GM12878 (cell line): ENCODE results near the gene ZNF407. TPM values are rescaled to one million over a fixed set of nuclear protein-coding genes. Genes with fewer than 3 reads are reported as not detected.

Source experiments
- FOXM1 ChIP-seq: IDR thresholded peaks from 2 replicates; pipeline ENCODE4 v1.6.1; 2012; ENCODE audit warnings: low read depth, mild to moderate bottlenecking, inconsistent platforms, low read length, moderate library complexity
- JUNB ChIP-seq: IDR thresholded peaks from 2 replicates; pipeline ENCODE4 v1.6.1; 2016; ENCODE audit warnings: antibody characterized with exemption, mild to moderate bottlenecking
- STAT1 ChIP-seq: fragments of 450-650 bp; conservative IDR thresholded peaks from 2 replicates; pipeline ENCODE4 v1.6.1; 2014; ENCODE audit warnings: antibody characterized with exemption, mild to moderate bottlenecking
- polyA plus RNA-seq, 11 experiments: library from polyadenylated mRNA; depleted of rRNA in 4 of 11; unstranded in 6 of 11; stranded (reverse) in 5 of 11; fragments of >200 nt; fragmentation: Nextera tagmentation in 4 of 11; fragmentation: Illumina TruSeq in 1 of 11; extraction: Ambion mirVana in 4 of 11; extraction: Trizol in 1 of 11; gene quantifications; 1 replicate in 1 of 11; 2 replicates in 10 of 11; pipeline versions ENCODE4 v1.2.1 to v1.2.3, GENCODE V29; 2011 to 2016; ENCODE audit warnings: inconsistent platforms in 2 of 11, missing spikeins in 2 of 11, low read depth in 1 of 11
- total RNA-seq, 4 experiments: library from RNA; depleted of rRNA in 3 of 4; stranded (reverse); fragments of >200 nt in 3 of 4; fragmentation: Illumina TruSeq in 1 of 4; extraction: Trizol in 1 of 4; gene quantifications; 2 replicates each; pipeline versions ENCODE4 v1.2.1 to v1.2.3, GENCODE V29; 2013 to 2021
- TF ChIP-seq, protein P1 (sequence below): IDR thresholded peaks from 2 replicates; pipeline ENCODE4 v1.6.1; 2012; ENCODE audit warnings: mild to moderate bottlenecking, low read depth, low read length
- TF ChIP-seq, protein P2 (sequence below): fragments of 450-650 bp; IDR thresholded peaks from 2 replicates; pipeline ENCODE4 v1.6.1; 2018; ENCODE audit warnings: borderline replicate concordance, mild to moderate bottlenecking; ENCODE audit not compliant: partially characterized antibody

ZNF407 gene
- total and polyA plus RNA-seq, 10 of the 15 experiments (the other 5 are each of a cell fraction or from before 2014, with no cell fraction given), result 0.69 to 11.6 (median 5.3) TPM

DNA sequence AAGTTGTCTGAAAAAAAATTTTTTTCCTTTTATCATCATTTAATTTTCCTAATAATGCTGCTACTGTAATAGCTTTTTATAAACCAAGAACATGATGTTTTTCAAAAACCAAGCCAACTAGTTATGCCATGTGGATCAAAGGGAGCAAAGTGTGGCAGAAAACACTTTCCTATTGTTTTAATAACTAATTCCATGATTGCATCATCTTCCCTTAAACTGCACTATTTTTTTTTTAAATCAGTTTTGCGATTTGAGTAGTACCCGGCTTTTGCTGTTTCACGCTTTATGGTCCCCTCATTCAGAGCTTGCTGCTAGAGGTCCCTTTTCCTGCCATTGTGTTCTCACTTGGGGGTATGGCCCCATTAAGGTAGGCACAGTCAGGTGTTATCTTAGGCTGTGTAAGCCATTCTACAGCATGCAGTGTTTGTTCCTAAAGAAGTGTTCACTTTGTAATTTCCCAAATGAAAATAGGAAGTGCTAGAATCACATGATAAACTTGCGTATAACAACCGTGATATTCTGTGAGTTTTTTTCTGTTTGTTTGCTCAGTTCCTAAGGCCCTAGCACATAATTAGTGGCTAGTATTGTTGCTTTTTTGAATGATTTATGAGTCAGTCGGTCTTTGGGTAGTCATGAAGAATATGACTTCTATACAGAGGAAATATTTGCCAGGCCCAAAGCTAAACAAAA lies 385.4 kb downstream of the ZNF407 start (continued):
- TF ChIP-seq FOXM1, result no peak
- TF ChIP-seq, protein P1, sequence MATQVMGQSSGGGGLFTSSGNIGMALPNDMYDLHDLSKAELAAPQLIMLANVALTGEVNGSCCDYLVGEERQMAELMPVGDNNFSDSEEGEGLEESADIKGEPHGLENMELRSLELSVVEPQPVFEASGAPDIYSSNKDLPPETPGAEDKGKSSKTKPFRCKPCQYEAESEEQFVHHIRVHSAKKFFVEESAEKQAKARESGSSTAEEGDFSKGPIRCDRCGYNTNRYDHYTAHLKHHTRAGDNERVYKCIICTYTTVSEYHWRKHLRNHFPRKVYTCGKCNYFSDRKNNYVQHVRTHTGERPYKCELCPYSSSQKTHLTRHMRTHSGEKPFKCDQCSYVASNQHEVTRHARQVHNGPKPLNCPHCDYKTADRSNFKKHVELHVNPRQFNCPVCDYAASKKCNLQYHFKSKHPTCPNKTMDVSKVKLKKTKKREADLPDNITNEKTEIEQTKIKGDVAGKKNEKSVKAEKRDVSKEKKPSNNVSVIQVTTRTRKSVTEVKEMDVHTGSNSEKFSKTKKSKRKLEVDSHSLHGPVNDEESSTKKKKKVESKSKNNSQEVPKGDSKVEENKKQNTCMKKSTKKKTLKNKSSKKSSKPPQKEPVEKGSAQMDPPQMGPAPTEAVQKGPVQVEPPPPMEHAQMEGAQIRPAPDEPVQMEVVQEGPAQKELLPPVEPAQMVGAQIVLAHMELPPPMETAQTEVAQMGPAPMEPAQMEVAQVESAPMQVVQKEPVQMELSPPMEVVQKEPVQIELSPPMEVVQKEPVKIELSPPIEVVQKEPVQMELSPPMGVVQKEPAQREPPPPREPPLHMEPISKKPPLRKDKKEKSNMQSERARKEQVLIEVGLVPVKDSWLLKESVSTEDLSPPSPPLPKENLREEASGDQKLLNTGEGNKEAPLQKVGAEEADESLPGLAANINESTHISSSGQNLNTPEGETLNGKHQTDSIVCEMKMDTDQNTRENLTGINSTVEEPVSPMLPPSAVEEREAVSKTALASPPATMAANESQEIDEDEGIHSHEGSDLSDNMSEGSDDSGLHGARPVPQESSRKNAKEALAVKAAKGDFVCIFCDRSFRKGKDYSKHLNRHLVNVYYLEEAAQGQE, result no peak
- TF ChIP-seq STAT1, result no peak
- no peak for TF ChIP-seq JUNB
- TF ChIP-seq, protein P2, sequence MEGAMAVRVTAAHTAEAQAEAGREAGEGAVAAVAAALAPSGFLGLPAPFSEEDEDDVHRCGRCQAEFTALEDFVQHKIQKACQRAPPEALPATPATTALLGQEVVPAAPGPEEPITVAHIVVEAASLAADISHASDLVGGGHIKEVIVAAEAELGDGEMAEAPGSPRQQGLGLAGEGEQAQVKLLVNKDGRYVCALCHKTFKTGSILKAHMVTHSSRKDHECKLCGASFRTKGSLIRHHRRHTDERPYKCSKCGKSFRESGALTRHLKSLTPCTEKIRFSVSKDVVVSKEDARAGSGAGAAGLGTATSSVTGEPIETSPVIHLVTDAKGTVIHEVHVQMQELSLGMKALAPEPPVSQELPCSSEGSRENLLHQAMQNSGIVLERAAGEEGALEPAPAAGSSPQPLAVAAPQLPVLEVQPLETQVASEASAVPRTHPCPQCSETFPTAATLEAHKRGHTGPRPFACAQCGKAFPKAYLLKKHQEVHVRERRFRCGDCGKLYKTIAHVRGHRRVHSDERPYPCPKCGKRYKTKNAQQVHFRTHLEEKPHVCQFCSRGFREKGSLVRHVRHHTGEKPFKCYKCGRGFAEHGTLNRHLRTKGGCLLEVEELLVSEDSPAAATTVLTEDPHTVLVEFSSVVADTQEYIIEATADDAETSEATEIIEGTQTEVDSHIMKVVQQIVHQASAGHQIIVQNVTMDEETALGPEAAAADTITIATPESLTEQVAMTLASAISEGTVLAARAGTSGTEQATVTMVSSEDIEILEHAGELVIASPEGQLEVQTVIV, result no peak
- TF ChIP-seq, all 136 proteins: peak for 0
